ENCODE results near the gene RANBP17.
"Not testable (repeated sequence)": the region's sequence is repeated elsewhere in the genome, so short reads cannot be mapped to it uniquely, and the experiment has no call there.

The RANBP17 gene

DNA sequence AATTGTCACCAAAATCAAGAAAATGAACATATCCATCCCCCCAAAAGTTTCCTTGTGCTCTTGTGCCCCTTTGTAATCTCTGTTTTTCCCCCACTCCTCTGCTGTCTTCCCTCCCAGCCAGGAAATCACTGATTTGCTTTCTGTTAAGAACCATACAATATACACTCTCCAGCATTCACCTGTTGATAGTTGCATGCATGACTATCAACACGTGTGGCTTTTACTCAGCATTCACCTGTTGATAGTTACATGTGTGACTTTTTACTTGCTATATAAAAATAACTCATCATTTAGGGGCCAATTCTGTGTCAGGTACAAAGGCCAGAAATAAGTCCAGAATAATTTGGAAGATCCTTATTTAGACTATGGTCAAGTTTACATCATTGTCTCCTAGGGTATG is 6.0 kb downstream of the RANBP17 start:
- H2BK15ac ChIP-seq (replicated peaks; ENCODE audit: low read depth), result no peak overlapping the region

DNA sequence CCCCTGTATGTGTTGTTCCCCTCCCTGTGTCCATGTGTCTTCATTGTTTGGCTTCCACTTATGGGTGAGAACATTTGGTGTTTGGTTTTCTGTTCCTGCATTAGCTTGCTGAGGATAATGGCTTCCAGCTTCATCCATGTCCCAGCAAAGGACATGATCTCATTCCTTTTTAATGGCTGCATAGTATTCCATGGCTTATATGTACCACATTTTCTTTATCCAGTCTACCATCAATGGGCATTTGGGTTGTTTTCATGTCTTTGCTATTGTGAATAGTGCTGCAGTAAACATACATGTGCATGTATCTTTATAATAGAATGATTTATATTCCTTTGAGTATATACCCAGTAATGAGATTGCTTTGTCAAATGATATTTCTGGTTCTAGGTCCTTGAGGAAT is 8.6 kb downstream of the RANBP17 start:
- Histone ChIP-seq H3K79me1 (ENCODE audit: low read length) (peaks cover 11% of the 10 kb centered on the region), H3K79me2 (ENCODE audit: control insufficient read depth, insufficient read depth, low read length) (peaks cover 20% of the 10 kb centered on the region)
- not testable (repeated sequence) for H3K9ac ChIP-seq (ENCODE audit: low read length); H3K27ac ChIP-seq (ENCODE audit: low read depth, low read length); H3K36me3 ChIP-seq (ENCODE audit: control insufficient read depth, insufficient read depth, low read length); H3K4me1 ChIP-seq (ENCODE audit: control insufficient read depth, low read depth, low read length); H3K4me3 ChIP-seq (ENCODE audit: low read length); H3K27me3 ChIP-seq (ENCODE audit: insufficient read depth, low read length, poor library complexity); H2BK5ac ChIP-seq (ENCODE audit: low read length); H2BK15ac ChIP-seq (replicated peaks; ENCODE audit: low read depth); H3K23ac ChIP-seq (ENCODE audit: low read length); H3K56ac ChIP-seq (ENCODE audit: low read length); H3K4me2 ChIP-seq (ENCODE audit: low read length); H2AK5ac ChIP-seq (ENCODE audit: low read length); DNase-seq; H2BK120ac ChIP-seq (ENCODE audit: low read depth, low read length); H4K5ac ChIP-seq (ENCODE audit: low read length); H4K8ac ChIP-seq (ENCODE audit: low read depth, low read length); H3K18ac ChIP-seq (ENCODE audit: low read length); H3K4ac ChIP-seq (ENCODE audit: low read depth, low read length)

More for the DNA sequence above, 6.0 kb downstream of the RANBP17 start:
- Histone ChIP-seq H3K4me2 (ENCODE audit: low read length) (no peak overlapping the region), H3K27ac (ENCODE audit: low read depth, low read length) (no peak overlapping the region), H3K36me3 (ENCODE audit: control insufficient read depth, insufficient read depth, low read length) (no peaks in the 10 kb centered on the region), H3K4me1 (ENCODE audit: control insufficient read depth, low read depth, low read length) (peaks cover 5% of the 10 kb centered on the region), H3K27me3 (ENCODE audit: insufficient read depth, low read length, poor library complexity) (no peaks in the 10 kb centered on the region), H3K4ac (ENCODE audit: low read depth, low read length) (no peak overlapping the region), H3K4me3 (ENCODE audit: low read length) (no peak overlapping the region), H2BK120ac (ENCODE audit: low read depth, low read length) (no peak overlapping the region), H3K79me1 (ENCODE audit: low read length) (peaks cover 12% of the 10 kb centered on the region), H2AK5ac (ENCODE audit: low read length) (no peak overlapping the region), H2BK5ac (ENCODE audit: low read length) (no peak overlapping the region), H4K5ac (ENCODE audit: low read length) (no peak overlapping the region), H3K9ac (ENCODE audit: low read length) (no peak overlapping the region), H3K56ac (ENCODE audit: low read length) (no peak overlapping the region), H3K23ac (ENCODE audit: low read length) (no peak overlapping the region), H3K79me2 (ENCODE audit: control insufficient read depth, insufficient read depth, low read length) (peaks cover 22% of the 10 kb centered on the region), H3K18ac (ENCODE audit: low read length) (no peak overlapping the region), H4K8ac (ENCODE audit: low read depth, low read length) (no peak overlapping the region)
- WGBS (ENCODE audit: extremely low coverage, insufficient coverage, low lambda C conversion rate), result no CpG with 5 or more reads among the region's 1 CpG
- DNase-seq, result no peak

DNA sequence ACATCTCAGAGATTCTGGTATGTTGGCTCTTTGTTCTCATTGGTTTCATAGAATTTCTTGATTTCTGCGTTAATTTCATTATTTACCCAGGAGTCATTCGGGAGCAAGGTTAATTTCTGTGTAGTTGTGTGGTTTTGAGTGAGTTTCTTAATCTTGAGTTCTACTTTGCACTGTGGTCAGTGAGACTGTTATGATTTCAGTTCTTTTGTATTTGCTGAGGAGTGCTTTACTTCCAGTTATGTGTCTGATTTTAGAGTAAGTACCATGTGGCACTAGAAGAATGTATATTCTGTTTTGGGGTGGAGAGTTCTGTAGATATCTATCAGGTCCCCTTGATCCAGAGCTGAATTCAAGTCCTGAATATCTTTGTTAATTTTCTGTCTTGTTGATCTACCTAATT is 12.2 kb downstream of the RANBP17 start:
- Histone ChIP-seq H4K8ac (ENCODE audit: low read depth, low read length) (no peak overlapping the region), H2BK5ac (ENCODE audit: low read length) (no peak overlapping the region), H3K4me2 (ENCODE audit: low read length) (no peak overlapping the region), H3K79me1 (ENCODE audit: low read length) (peaks cover 5% of the 10 kb centered on the region), H3K56ac (ENCODE audit: low read length) (no peak overlapping the region), H3K27me3 (ENCODE audit: insufficient read depth, low read length, poor library complexity) (no peaks in the 10 kb centered on the region), H4K5ac (ENCODE audit: low read length) (no peak overlapping the region), H2AK5ac (ENCODE audit: low read length) (no peak overlapping the region), H3K4me3 (ENCODE audit: low read length) (no peak overlapping the region), H2BK15ac (replicated peaks; ENCODE audit: low read depth) (no peak overlapping the region), H3K4me1 (ENCODE audit: control insufficient read depth, low read depth, low read length) (no peaks in the 10 kb centered on the region), H3K36me3 (ENCODE audit: control insufficient read depth, insufficient read depth, low read length) (no peaks in the 10 kb centered on the region), H3K4ac (ENCODE audit: low read depth, low read length) (no peak overlapping the region), H2BK120ac (ENCODE audit: low read depth, low read length) (no peak overlapping the region), H3K18ac (ENCODE audit: low read length) (no peak overlapping the region), H3K23ac (ENCODE audit: low read length) (no peak overlapping the region), H3K9ac (ENCODE audit: low read length) (no peak overlapping the region), H3K79me2 (ENCODE audit: control insufficient read depth, insufficient read depth, low read length) (peaks cover 16% of the 10 kb centered on the region), H3K27ac (ENCODE audit: low read depth, low read length) (no peak overlapping the region)
- WGBS (ENCODE audit: extremely low coverage, insufficient coverage, low lambda C conversion rate), result no CpG with 5 or more reads among the region's 2 CpGs
- no peak for DNase-seq

DNA sequence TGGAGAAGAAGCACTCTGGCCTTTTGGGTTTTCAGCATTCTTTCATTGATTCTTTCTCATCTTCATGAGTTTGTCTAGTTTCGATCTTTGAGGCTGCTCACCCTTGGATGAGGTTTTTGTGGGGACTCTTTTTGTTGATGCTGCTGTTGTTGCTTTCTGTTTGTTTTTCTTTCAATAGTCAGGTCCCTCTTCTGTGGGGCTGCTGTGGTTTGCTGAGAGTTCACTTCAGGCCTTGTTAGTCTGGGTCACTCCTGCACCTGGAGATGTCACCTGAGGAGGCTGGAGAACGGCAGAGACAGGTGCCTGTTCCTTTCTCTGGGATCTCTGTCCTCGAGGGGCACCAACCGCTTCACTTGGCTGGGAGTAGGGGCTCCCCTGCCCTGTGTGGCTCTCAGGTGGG is 14.0 kb downstream of the RANBP17 start:
- Histone ChIP-seq H3K4ac (ENCODE audit: low read depth, low read length) (no peak overlapping the region), H3K79me2 (ENCODE audit: control insufficient read depth, insufficient read depth, low read length) (peaks cover 10% of the 10 kb centered on the region), H4K5ac (ENCODE audit: low read length) (no peak overlapping the region), H3K4me1 (ENCODE audit: control insufficient read depth, low read depth, low read length) (no peaks in the 10 kb centered on the region), H3K27ac (ENCODE audit: low read depth, low read length) (no peak overlapping the region), H2AK5ac (ENCODE audit: low read length) (no peak overlapping the region), H3K23ac (ENCODE audit: low read length) (no peak overlapping the region), H3K4me3 (ENCODE audit: low read length) (no peak overlapping the region), H3K9ac (ENCODE audit: low read length) (no peak overlapping the region), H3K18ac (ENCODE audit: low read length) (no peak overlapping the region), H4K8ac (ENCODE audit: low read depth, low read length) (no peak overlapping the region), H3K36me3 (ENCODE audit: control insufficient read depth, insufficient read depth, low read length) (no peaks in the 10 kb centered on the region), H3K56ac (ENCODE audit: low read length) (no peak overlapping the region), H2BK120ac (ENCODE audit: low read depth, low read length) (no peak overlapping the region), H2BK5ac (ENCODE audit: low read length) (no peak overlapping the region), H3K79me1 (ENCODE audit: low read length) (peaks cover 4% of the 10 kb centered on the region), H3K4me2 (ENCODE audit: low read length) (no peak overlapping the region), H2BK15ac (replicated peaks; ENCODE audit: low read depth) (no peak overlapping the region), H3K27me3 (ENCODE audit: insufficient read depth, low read length, poor library complexity) (no peaks in the 10 kb centered on the region)
- no CpG with 5 or more reads among the region's 4 CpGs for WGBS (ENCODE audit: extremely low coverage, insufficient coverage, low lambda C conversion rate)
- no peak for DNase-seq

DNA sequence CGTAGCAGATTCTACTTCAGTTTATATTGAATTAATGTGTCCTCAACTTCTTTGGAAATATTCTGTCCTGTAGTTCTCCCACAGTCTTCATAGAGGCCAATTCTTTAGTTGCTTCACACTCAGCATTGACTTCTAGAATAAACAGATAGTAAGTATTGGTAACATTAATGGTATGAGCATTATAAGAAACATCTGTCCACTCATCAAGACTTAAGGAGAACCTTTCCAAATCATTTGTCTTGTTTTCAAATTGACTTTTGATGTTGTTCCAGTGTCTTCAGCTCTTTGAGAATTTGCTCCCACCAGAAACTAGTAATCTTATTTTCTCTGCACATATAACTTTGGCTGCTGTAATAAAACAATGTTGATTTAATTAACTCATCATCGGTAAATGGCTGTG is 18.3 kb downstream of the RANBP17 start:
- H3K23ac ChIP-seq (ENCODE audit: low read length), result no peak overlapping the region
- no peak overlapping the region for H2BK15ac ChIP-seq (replicated peaks; ENCODE audit: low read depth)
- H4K5ac ChIP-seq (ENCODE audit: low read length), result no peak overlapping the region
- H2AK5ac ChIP-seq (ENCODE audit: low read length), result no peak overlapping the region
- H3K4me1 ChIP-seq (ENCODE audit: control insufficient read depth, low read depth, low read length), result no peaks in the 10 kb centered on the region
- H3K4me3 ChIP-seq (ENCODE audit: low read length), result no peak overlapping the region
- H2BK120ac ChIP-seq (ENCODE audit: low read depth, low read length), result no peak overlapping the region
- H3K9ac ChIP-seq (ENCODE audit: low read length), result no peak overlapping the region
- no peaks in the 10 kb centered on the region for H3K27me3 ChIP-seq (ENCODE audit: insufficient read depth, low read length, poor library complexity)
- H3K18ac ChIP-seq (ENCODE audit: low read length), result no peak overlapping the region
- DNase-seq, result no peak
- H3K27ac ChIP-seq (ENCODE audit: low read depth, low read length), result no peak overlapping the region
- H3K79me1 ChIP-seq (ENCODE audit: low read length), result peaks cover 4% of the 10 kb centered on the region
- H3K79me2 ChIP-seq (ENCODE audit: control insufficient read depth, insufficient read depth, low read length), result peaks cover 7% of the 10 kb centered on the region
- H3K36me3 ChIP-seq (ENCODE audit: control insufficient read depth, insufficient read depth, low read length), result no peaks in the 10 kb centered on the region
- no peak overlapping the region for H4K8ac ChIP-seq (ENCODE audit: low read depth, low read length)
- no peak overlapping the region for H3K56ac ChIP-seq (ENCODE audit: low read length)
- H2BK5ac ChIP-seq (ENCODE audit: low read length), result no peak overlapping the region
- no peak overlapping the region for H3K4ac ChIP-seq (ENCODE audit: low read depth, low read length)
- no peak overlapping the region for H3K4me2 ChIP-seq (ENCODE audit: low read length)
- WGBS (ENCODE audit: extremely low coverage, insufficient coverage, low lambda C conversion rate), result no CpG with 5 or more reads among the region's 2 CpGs

DNA sequence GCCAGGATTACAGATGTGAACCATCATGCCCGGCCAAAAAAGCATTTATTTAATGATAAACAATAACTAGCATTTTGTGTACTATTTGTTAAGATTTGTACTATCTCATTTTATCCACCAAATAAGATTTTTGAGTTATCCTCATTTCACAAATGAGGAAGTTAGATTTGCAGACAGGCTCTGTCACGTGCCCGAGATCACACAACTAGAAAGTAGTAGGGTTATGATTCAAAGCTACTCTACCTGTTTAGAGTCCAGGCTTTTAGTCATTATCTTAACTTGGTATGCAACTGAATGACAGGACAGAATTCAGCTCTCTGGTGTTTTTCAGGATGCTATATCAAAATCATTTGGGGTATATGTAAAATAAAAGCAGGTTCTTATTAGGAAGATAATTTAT is 20.5 kb downstream of the RANBP17 start:
- Histone ChIP-seq H2BK5ac (ENCODE audit: low read length) (no peak overlapping the region), H3K4ac (ENCODE audit: low read depth, low read length) (no peak overlapping the region), H3K9ac (ENCODE audit: low read length) (no peak overlapping the region), H3K4me2 (ENCODE audit: low read length) (no peak overlapping the region), H3K4me1 (ENCODE audit: control insufficient read depth, low read depth, low read length) (no peaks in the 10 kb centered on the region), H3K27ac (ENCODE audit: low read depth, low read length) (no peak overlapping the region), H3K4me3 (ENCODE audit: low read length) (no peak overlapping the region), H3K79me2 (ENCODE audit: control insufficient read depth, insufficient read depth, low read length) (no peaks in the 10 kb centered on the region), H4K5ac (ENCODE audit: low read length) (no peak overlapping the region), H2BK15ac (replicated peaks; ENCODE audit: low read depth) (no peak overlapping the region), H2AK5ac (ENCODE audit: low read length) (no peak overlapping the region), H3K23ac (ENCODE audit: low read length) (no peak overlapping the region), H3K36me3 (ENCODE audit: control insufficient read depth, insufficient read depth, low read length) (no peaks in the 10 kb centered on the region), H4K8ac (ENCODE audit: low read depth, low read length) (no peak overlapping the region), H3K79me1 (ENCODE audit: low read length) (no peaks in the 10 kb centered on the region), H3K56ac (ENCODE audit: low read length) (no peak overlapping the region), H3K27me3 (ENCODE audit: insufficient read depth, low read length, poor library complexity) (no peaks in the 10 kb centered on the region), H2BK120ac (ENCODE audit: low read depth, low read length) (no peak overlapping the region), H3K18ac (ENCODE audit: low read length) (no peak overlapping the region)
- WGBS (ENCODE audit: extremely low coverage, insufficient coverage, low lambda C conversion rate), result no CpG with 5 or more reads among the region's 3 CpGs
- DNase-seq, result no peak
